ENCODE results near the gene HNRNPC. TPM values are rescaled to one million over a fixed set of nuclear protein-coding genes. Genes with fewer than 3 reads are reported as not detected.
"Not testable (repeated sequence)": the region's sequence is repeated elsewhere in the genome, so short reads cannot be mapped to it uniquely, and the experiment has no call there.

Gene HNRNPC
- total RNA-seq, 1 experiment from 2014 or later, result 520 TPM

DNA sequence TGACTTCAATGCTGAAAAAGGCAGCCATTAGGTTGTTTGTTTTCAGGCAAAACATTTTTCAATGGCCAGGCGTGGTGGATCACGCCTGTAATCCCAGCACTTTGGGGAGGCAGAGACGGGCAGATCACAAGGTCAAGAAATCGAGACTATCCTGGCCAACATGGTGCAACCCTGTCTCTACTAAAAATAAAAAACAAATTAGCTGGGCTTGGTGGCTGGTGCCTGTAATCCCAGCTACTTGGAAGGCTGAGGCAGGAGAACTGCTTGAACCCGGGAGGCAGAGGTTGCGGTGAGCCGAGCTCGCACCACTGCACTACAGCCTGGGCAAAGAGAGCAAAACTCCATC, 13.2 kb downstream of the HNRNPC start:
- DNase-seq (ENCODE audit: low read depth, low spot score); in situ Hi-C loops (cut with HindIII; ENCODE audit: low pct_unique_long_range_greater_than_20kb, low sequenced_read_pairs): not testable (repeated sequence)

DNA sequence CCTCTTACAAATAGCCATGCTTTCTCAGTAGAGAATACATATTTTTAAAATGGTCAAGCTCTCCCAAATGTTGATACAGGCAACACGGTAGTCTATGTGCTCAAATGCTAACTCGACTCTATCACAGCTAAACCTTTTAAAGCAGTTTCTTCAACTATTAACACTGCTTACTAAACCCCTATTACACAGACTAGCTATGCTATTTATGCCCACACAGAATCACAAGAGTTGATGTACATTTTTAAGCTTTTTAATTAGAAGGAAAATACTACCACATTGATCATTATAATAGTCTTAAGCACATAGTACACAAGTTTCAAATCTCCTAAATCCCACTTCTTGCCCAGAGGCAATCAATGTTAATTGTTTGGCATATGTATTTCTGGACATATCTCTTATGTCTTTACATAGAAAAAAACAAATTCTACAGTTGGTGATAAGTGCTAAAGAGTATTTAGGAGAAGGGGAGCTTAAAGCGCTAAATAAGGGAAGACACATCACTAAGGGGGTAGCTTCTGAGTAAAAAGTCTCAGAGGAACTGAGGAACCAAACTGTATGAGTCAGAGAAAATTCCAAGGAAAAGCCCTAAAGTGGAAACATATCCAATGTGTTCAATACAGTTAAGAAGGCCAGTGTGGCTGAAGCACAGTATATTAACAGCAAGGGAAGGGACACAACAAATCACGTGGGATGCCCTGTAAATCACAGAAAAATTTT, 13.7 kb downstream of the HNRNPC start:
- in situ Hi-C loops (cut with HindIII; ENCODE audit: low pct_unique_long_range_greater_than_20kb, low sequenced_read_pairs), result no loop called here
- DNase-seq (ENCODE audit: low read depth, low spot score), result no peak

DNA sequence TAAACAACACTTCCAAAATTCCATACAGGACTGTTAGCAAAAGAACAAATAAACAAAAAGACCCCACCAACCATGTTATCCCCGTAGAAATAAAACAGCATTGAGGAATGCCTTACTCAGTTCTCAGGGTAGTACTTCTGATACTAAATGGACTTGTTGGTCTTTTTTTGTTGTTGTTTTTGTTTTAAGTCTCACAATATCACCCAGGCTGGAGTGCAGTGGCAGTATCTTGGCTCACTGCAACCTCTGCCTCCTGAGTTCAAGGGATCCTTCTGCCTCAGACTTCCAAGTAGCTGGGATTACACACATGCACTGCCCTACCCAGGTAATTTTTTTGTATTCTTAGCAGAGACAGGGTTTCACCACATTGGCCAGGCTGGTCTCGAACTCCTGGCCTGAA, 17.1 kb downstream of the HNRNPC start:
- no peak for DNase-seq (ENCODE audit: low read depth, low spot score)
- in situ Hi-C loops (cut with HindIII; ENCODE audit: low pct_unique_long_range_greater_than_20kb, low sequenced_read_pairs), result no loop called here

DNA sequence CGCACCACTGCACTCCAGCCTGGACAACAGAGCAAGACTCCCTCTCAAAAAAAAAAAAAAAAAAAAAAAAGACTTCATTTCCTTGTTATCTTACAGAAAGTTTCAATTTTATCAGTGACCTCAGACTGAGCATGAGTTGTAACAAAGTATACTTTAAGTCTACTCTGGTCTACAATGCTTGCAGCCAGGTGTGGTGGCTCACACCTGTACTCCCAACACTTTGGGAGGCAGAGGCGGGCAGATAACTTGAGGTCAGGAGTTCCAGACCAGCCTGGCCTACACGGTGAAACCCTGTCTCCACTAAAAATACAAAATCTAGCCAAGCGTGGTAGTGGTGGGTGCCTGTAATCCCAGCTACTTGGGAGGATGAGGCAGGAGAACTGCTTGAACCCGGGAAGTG, 18.0 kb downstream of the HNRNPC start:
- in situ Hi-C loops (cut with HindIII; ENCODE audit: low pct_unique_long_range_greater_than_20kb, low sequenced_read_pairs), result no loop called here

DNA sequence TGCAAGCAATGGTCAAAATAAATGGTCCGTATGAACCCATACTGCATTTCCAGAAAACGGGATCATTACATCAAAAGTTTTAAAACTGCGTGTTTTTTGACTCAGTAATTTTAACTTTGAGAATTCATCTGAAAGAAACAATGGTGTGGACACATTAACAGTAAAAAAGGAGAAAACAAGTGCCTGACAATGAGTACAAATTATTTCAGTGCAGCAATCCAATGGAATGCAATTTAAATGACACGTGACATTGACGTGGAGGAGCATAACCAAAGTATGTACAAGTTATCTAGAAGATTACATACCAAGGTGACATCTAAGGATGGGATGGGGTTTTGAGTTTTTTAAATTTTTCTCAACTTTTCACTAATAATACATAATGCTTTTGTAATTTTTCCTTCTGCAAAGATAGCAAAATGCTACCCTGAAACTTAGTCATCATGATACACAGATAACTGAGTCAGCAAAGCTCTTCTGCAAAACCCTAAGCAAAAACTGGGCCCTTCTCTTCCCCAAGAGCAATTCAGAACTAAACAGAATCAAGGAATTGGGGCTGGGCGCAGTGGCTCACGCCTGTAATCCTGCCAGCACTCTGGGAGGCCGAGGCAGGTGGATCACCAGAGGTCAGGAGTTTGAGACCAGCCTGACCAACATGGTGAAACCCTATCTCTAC, 20.4 kb downstream of the HNRNPC start:
- in situ Hi-C loops (cut with HindIII; ENCODE audit: low pct_unique_long_range_greater_than_20kb, low sequenced_read_pairs), result no loop called here
- no peak for DNase-seq (ENCODE audit: low read depth, low spot score)

More for the DNA sequence above, 18.0 kb downstream of the HNRNPC start:
- no peak for DNase-seq (ENCODE audit: low read depth, low spot score)

DNA sequence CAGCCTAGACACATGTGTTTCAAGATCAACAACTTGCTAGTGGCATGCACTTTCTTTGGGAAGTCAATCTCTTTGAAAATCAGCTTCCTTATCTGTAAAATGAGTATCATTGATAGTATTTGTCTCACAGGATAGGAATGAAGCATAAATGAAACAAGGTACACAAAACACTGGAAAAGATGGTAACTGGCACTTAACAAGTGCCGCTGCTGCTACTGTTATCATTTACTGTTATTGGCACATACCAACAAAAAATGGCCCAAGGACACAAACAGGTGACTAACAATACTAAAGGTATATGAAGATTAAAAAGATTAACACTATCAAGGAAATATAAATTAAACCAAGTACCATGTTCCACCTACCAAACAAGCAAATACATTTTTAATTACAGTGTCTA, 20.9 kb downstream of the HNRNPC start:
- no peak for DNase-seq (ENCODE audit: low read depth, low spot score)
- in situ Hi-C loops (cut with HindIII; ENCODE audit: low pct_unique_long_range_greater_than_20kb, low sequenced_read_pairs), result no loop called here

DNA sequence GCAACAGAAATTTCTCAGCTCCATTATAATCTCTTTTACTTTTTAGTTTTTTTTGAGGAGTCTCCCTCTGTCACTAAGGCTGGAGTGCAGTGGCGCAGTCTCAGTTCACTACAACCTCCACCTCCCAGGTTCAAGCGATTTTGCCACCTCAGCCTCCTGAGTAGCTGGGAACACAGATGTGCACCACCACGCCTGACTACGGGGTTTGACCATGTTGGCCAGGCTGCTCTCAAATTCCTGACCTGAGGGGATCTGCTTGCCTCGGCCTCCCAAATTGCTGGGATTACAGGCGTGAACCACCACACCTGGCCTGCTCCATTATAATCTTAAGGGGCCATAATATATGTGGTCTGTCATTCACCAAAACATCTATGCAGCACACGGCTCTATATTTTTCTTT, 23.4 kb downstream of the HNRNPC start:
- DNase-seq (ENCODE audit: low read depth, low spot score), result no peak
- in situ Hi-C loops (cut with HindIII; ENCODE audit: low pct_unique_long_range_greater_than_20kb, low sequenced_read_pairs), result no loop called here

DNA sequence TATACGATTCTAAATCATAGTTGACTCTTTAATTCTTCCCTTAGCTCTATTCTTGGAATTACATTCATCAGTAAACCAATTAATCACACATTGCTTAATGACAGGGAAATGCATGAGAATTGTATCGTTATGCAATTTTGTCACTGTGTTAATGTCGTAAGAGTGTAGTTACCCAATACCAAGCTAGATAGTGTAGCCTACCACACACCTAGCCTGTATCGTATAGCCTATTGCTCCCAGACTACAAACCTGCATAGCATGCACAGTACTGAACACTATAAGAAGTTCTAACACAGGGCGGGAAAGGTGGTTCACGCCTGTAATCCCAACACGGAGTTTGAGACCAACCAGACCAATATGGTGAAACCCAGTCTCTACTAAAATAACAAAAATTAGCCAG, 24.7 kb downstream of the HNRNPC start:
- DNase-seq (ENCODE audit: low read depth, low spot score), result no peak
- in situ Hi-C loops (cut with HindIII; ENCODE audit: low pct_unique_long_range_greater_than_20kb, low sequenced_read_pairs), result no loop called here

DNA sequence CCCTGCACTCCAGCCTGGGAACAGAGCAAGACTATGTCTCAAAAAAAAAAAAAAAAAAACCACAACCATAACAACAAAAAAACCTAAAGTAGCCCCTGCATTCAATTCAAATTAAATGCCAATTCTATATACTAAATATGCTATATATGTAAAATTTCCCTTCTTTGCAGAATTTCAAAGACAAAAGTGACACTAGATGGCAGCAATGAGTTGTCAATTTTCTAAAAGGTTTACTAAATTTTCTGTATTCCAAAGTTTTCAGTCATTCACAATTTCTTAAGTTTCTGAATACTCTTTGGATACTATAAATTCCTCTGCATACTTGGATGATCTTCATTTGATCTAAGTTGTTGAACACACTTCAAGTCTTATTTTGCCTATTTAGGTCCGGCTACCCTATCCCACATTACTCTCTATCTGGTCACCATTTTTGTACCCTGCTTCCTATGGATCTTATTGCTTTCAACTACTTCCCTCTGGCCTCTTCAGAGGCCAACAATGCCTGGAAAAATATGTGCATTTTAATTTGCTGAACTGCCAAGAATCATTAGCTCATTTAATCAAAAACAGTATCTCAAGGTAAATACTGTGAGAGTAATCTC, 27.9 kb downstream of the HNRNPC start:
- in situ Hi-C loops (cut with HindIII; ENCODE audit: low pct_unique_long_range_greater_than_20kb, low sequenced_read_pairs), result no loop called here
- DNase-seq (ENCODE audit: low read depth, low spot score), result peak; percentile 48

DNA sequence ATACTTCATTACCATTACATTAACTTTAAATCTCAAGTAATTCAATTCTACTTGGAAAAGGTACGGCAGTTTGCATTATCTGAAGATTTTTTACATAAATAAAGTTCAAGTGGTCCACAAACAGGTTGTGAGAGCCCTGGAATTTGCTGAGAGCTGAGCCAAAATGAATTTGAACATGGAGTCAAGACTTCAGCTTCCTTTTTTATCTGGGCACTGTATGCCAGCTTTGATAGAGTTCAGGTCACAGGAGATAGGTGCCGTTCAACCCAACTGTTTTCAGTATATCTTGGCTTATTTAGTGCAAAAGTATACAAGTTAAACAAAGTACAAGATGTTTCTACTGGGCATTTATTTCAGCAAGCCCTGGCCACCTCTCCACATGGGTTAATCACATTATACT, 28.8 kb downstream of the HNRNPC start:
- no peak for DNase-seq (ENCODE audit: low read depth, low spot score)
- in situ Hi-C loops (cut with HindIII; ENCODE audit: low pct_unique_long_range_greater_than_20kb, low sequenced_read_pairs), result no loop called here

DNA sequence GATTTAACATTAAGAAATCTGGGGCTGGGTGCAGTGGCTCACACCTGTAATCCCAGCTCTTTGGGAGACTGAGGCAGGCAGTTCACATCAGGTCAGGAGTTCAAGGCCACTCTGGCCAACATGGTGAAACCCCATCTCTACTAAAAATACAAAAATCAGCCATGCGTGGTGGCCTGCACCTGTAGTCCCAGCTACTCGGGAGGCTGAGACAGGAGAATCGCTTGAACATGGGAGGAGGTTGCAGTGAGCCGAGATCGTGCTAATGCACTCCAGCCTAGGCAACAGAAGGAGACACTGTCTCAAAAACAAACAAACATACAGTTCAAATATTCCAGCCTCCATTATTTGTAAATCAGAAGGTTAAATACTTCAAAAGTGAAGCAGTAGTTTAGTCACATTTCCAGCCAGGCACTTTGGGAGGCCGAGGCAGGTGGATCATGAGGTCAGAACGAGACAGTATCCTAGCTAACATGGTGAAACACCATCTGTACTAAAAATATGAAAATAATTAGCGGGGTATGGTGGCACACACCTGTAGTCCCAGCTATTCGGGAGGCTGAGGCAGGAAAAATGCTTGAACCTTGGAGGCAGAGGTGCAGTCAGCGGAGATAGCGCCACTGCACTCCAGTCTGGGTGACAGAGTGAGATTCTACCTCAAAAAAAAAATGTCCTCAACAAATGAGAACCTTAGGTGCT, 30.3 kb downstream of the HNRNPC start:
- in situ Hi-C loops (cut with HindIII; ENCODE audit: low pct_unique_long_range_greater_than_20kb, low sequenced_read_pairs), result no loop called here

DNA sequence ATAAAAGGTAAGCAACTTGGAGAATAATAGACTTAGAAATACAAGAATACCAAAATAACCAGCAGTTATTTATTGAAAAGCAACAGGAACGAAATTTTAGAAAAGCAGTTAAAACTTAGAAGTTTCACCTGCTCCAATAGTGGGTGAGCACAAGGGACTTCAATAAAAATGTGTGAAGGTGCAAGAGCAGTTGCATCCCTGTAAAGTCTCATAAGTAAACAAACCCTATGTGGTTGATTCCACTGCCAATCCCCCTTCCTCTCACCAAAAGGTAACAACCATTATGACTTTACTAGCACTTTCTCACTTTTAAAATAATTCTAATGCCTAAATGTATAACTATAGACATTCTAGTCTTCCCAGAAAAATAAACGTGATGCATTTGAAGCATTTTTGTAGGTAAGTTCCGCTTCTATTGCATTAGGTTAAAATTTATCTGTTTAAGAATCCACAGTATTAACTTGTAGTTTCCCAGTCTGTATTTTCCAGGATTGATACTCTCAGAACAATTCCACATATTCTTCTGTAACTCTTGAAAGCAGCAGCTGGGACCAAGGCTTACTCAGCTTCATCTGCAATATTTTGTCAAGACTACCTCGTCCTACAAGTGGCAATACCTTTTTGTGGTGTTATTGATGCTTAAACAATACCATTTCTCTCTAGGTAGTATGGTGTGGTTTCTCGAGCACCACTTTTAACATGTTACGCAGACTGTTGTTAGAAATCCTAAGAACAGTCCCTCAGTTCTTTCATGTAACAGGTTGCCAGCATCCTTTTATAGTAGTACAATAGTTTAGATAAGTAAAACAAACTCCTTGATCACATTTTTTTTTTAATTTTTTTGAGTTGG, 32.1 kb downstream of the HNRNPC start:
- DNase-seq (ENCODE audit: low read depth, low spot score), result no peak
- in situ Hi-C loops (cut with HindIII; ENCODE audit: low pct_unique_long_range_greater_than_20kb, low sequenced_read_pairs), result no loop called here

More for the DNA sequence above, 30.3 kb downstream of the HNRNPC start:
- DNase-seq (ENCODE audit: low read depth, low spot score), result no peak

DNA sequence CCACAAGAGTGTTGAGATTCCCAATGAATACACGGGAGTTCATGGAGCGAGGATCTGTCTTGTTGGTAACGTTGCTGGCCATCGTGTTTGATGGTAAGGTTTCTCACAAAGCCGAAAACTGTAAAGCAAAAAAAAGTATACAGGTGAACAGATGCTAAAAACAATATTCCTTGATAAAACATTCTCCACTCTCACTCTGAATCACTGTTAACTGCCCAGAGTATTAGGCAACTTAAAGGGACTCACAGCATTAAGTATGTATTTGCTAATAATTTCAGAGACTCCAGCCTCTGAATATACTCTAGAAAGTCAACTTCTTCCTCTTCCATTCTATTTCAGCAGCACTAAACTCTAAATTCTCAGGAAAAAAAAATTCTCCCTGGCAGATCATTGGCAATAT, 35.1 kb downstream of the HNRNPC start:
- DNase-seq (ENCODE audit: low read depth, low spot score), result no peak
- in situ Hi-C loops (cut with HindIII; ENCODE audit: low pct_unique_long_range_greater_than_20kb, low sequenced_read_pairs), result no loop called here

DNA sequence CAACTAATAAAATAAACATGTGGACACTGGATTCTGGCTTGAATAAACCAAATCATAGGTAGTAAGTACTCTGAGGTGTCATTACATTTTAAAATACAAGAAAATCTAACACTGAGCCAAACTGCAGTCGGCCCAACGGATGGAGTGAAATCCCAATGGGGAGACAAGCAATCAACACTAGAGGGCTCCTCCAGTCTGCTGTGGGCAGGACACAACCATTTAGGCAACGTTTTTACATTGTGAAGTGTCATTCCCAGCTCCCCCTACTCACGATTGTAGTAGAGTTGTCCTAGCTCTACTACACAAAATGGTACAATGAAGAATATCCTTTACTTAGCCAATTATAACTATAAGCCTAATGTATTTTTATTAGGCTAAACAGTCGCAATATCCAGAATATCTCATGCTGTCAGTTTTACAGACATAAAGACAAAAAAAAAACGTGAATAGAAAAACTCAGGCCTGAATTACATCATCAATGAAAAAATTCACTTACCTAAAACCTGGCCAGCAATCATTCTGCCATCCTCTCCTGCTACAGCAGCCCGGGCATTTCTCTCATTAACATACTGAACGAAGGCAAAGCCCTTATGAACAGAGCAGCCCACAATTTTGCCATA, 35.7 kb downstream of the HNRNPC start:
- in situ Hi-C loops (cut with HindIII; ENCODE audit: low pct_unique_long_range_greater_than_20kb, low sequenced_read_pairs), result no loop called here
- DNase-seq (ENCODE audit: low read depth, low spot score), result peak; percentile 46

DNA sequence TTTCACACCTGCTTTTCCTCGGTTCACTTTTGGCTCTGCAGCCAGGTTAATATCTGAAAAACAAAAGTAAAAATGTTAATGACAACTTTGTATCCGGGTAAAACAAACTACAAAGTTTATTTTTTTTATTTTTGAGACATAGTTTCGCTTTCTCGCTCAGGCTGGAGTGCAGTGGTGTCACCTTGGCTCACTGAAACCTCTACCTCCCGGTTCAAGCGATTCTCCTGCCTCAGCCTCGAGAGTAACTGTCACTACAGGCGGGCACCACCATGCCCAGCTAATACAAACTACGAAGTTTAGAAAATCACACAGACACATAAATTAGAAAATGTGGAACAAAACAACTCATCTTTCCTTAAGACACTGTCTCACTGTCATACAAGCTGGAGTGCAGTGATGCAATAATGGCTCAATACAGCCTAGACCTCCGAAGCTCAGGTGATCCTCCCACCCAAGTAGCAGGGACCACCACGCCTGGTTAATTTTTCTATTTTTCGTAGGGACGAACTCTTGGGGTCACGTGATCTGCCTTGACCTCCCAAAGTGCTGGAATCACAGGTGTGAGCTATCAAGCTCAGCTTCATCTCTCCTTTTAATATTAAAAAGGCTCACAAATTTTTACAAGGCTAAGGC, 38.1 kb downstream of the HNRNPC start:
- DNase-seq (ENCODE audit: low read depth, low spot score), result no peak
- in situ Hi-C loops (cut with HindIII; ENCODE audit: low pct_unique_long_range_greater_than_20kb, low sequenced_read_pairs), result no loop called here

DNA sequence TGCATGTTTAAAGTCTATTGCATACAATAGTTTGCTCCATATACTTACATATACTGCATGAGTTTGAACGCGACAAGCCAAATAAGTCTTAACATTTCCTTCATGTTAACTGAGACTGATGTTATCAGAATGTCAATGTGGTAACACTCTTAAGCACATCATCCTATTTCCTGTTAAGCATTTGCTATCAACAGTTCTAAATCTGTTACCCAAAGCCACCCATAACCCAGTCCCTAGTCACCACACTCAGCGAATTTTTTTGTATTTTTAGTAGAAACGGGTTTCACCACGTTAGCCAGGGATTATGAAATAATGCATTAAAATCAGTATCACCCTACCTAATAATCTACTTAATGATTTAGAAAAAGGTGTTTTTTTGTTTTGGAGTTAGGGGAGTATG, 39.4 kb downstream of the HNRNPC start:
- DNase-seq (ENCODE audit: low read depth, low spot score), result no peak
- in situ Hi-C loops (cut with HindIII; ENCODE audit: low pct_unique_long_range_greater_than_20kb, low sequenced_read_pairs), result no loop called here

DNA sequence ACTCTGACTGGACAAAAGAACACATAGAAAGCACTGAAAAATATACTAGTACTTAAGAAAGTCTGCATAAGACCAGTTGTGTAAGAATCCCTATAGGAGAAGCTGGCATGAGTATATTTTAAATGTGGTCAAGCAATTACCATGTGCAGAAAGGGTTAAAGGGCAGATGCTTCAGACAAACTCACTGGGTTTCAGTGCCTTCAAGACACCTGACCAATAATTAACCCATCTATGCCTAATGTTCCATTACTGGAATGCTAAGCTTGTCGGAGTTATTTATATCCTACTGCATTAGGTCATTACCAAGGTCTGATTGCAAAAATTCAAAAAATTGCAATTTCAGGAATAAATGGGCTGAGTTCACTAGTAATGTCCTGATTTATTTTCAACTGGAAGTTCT, 41.3 kb downstream of the HNRNPC start:
- in situ Hi-C loops (cut with HindIII; ENCODE audit: low pct_unique_long_range_greater_than_20kb, low sequenced_read_pairs), result no loop called here
- DNase-seq (ENCODE audit: low read depth, low spot score), result no peak
